Immature natural killer cell (primary cell): ENCODE results near the gene OSM. TPM values are rescaled to one million over a fixed set of nuclear protein-coding genes. Genes with fewer than 3 reads are reported as not detected.
"Not testable (repeated sequence)": the region's sequence is repeated elsewhere in the genome, so short reads cannot be mapped to it uniquely, and the experiment has no call there.

ENCODE experiments used
- DNase-seq, 3 donors: peaks; one replicate each; pipeline ENCODE4 v3.0.0; 2022; ENCODE audit warnings: mixed read lengths in 1 of 3
- H3K27ac Mint-ChIP-seq, 6 donors: one replicate each; pipeline ENCODE4 v1.8.0; 2020; ENCODE audit warnings: mixed read lengths in 6 of 6, mild to moderate bottlenecking in 5 of 6, inconsistent platforms in 4 of 6, moderate library complexity in 3 of 6
- H3K27me3 Mint-ChIP-seq, 3 donors: one replicate each; pipeline ENCODE4 v1.8.0; 2020 to 2021; ENCODE audit warnings: low read depth in 3 of 3, mild to moderate bottlenecking in 3 of 3, mixed read lengths in 3 of 3, moderate library complexity in 3 of 3, inconsistent platforms in 1 of 3
- H3K36me3 Mint-ChIP-seq, 3 donors: one replicate each; pipeline ENCODE4 v1.8.0; 2020; ENCODE audit warnings: mixed read lengths in 3 of 3, inconsistent platforms in 2 of 3, mild to moderate bottlenecking in 2 of 3
- H3K4me1 Mint-ChIP-seq, 2 donors: one replicate each; pipeline ENCODE4 v1.8.0; 2020; ENCODE audit warnings: inconsistent platforms in 2 of 2, mild to moderate bottlenecking in 2 of 2, mixed read lengths in 2 of 2, moderate library complexity in 1 of 2
- H3K4me3 Mint-ChIP-seq, 5 donors: one replicate each; pipeline ENCODE4 v1.8.0; 2020; ENCODE audit warnings: mild to moderate bottlenecking in 5 of 5, mixed read lengths in 5 of 5, inconsistent platforms in 3 of 5, moderate library complexity in 3 of 5
- H3K9me3 Mint-ChIP-seq, 6 donors: one replicate each; pipeline ENCODE4 v1.8.0; 2020; ENCODE audit warnings: mild to moderate bottlenecking in 6 of 6, mixed read lengths in 6 of 6, inconsistent platforms in 4 of 6, moderate library complexity in 3 of 6
- polyA plus RNA-seq, 3 donors: library from polyadenylated mRNA; unstranded; fragments of 300-500 nt; fragmentation: Illumina TruSeq; gene quantifications; one replicate each; pipeline ENCODE4 v1.2.3, GENCODE V29; 2021

OSM gene
- polyA plus RNA-seq, 3 donors from 2014 or later = 7.5 to 22.3 (median 16.6) TPM

- H3K27ac Mint-ChIP-seq = peak overlapping the region in 1 of 6 donors; percentile 31
These were observed 29.8 kb downstream of the OSM start for GRCh38 chr22:30236875-30237274.

DNA sequence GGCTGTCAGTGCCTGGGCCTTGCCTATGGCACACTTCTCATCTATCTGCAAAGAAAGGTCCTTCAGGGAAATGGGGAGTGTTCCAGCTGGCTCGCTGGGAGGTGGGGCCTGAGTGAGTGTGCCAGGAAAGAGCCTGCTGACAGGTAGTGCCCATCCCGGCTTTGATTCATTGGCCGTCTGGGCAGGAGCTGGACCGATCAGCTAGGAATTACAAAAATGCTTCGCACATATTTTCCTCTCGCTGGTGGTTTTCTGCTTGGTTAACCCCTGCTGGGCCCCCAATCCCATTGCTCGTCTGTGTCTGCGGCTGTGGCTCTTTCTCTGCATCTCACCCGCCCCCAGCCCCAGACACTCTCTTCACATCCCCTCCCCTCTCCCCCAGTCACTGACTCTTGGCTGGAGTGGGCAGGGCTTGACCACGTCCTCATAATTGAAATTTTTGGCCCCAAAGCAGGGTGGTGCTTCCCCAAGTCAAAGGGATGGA is 30.9 kb downstream of the OSM start:
- Mint-ChIP-seq H3K9me3 (no peaks in the 10 kb centered on the region), H3K27ac (no peak overlapping the region), H3K4me1 (no peaks in the 10 kb centered on the region), H3K27me3 (peaks cover 4 to 6% (median 5%) of the 10 kb centered on the region in 3 donors), H3K4me3 (no peak overlapping the region), H3K36me3 (no peaks in the 10 kb centered on the region)
- no peak for DNase-seq

More at GRCh38 chr22:30236875-30237274, 29.8 kb downstream of the OSM start:
- DNase-seq = no peak
- Mint-ChIP-seq H3K4me3 (no peak overlapping the region), H3K4me1 (no peaks in the 10 kb centered on the region), H3K36me3 (no peaks in the 10 kb centered on the region), H3K9me3 (no peaks in the 10 kb centered on the region), H3K27me3 (peaks cover 3 to 6% (median 4%) of the 10 kb centered on the region in 3 donors)

DNA sequence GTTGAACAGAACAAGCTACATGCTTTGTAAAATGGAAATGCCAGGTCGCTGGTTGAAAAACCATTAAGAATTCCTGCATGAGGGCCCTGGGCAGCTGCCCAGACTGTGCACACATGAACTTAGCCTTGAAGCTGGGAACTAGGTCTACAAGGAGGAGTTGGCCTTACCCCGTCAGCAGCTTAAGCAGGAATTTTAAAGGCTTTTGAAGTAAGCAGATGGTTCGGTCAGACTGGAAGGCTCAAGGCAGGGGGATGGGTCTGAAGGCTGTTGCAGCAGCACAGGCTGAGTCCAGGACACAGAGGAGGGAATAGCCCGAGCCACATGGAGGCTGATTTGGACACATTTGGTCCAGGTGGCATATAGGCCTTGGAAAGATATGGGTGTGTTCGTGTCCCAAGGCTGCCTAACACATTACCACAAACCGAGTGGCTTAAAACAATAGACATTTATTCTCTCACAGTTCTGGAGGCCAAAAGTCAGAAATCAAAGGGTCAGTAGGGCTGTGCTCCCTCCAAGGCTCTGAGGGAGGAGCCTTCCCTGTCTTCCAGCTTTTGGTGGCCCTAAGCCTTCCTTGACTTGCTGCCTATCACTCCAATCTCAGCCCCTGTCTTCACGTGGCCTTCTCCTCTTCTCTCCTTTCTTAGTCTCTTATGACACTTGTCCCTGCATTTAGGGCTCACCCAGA is 31.7 kb downstream of the OSM start:
- Mint-ChIP-seq H3K27me3 (peaks cover 3 to 6% (median 4%) of the 10 kb centered on the region in 3 donors), H3K4me1 (no peaks in the 10 kb centered on the region), H3K9me3 (no peaks in the 10 kb centered on the region), H3K27ac (peak overlapping the region in 1 of 6 donors; percentile 43), H3K36me3 (no peaks in the 10 kb centered on the region), H3K4me3 (no peak overlapping the region)
- DNase-seq = no peak

- H3K27ac Mint-ChIP-seq, DNase-seq, H3K27me3 Mint-ChIP-seq, H3K9me3 Mint-ChIP-seq, H3K36me3 Mint-ChIP-seq, H3K4me3 Mint-ChIP-seq, H3K4me1 Mint-ChIP-seq: not testable (repeated sequence)
These were observed 32.3 kb downstream of the OSM start for GRCh38 chr22:30234325-30234724.

DNA sequence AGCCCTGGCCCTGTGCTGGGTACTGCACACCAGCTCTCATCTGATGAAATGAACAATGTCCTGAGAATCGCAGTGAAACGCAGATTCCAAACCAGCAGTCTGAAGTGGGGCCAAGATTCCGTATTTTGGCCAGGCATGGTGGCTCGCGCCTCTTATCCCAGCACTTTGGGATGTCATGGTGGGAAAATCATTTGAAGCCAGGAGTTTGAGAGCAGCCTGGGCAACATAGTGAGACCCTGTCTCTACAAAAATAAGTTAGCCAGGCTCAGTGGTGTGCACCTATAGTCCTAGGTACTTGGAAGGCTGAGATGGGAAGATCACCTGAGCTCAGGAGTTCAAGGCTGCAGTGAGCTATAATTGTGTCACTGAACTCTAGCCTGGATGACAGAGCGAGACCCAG is 33.1 kb downstream of the OSM start:
- no peak overlapping the region for H3K27ac Mint-ChIP-seq
- no peaks in the 10 kb centered on the region for H3K9me3 Mint-ChIP-seq

DNA sequence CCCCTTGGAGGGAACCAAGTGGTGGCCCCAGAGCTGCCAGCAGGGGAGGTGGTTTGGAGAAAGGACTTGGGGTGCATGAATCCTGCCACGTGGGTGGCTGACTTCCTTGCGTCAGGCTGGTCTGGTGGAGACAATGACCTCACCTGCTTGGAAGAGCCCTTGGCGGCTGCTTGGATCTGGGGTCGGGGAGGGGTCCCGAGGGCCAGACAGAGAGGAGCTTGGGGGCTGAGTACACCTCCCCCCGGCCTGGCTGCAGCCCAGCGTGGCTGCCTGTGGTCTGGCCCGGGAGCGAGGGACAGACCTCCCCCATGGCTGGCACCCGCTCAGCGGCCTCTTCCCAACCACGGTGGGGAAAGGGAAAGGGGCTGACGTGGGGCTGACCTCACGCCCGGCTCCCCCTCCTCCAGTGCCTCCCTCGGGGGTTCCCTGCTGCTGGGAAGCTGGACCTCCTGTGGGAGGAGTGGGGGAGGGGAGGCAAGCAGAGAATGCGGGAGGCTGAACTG is 33.9 kb downstream of the OSM start:
- Mint-ChIP-seq H3K4me1 (peaks cover 11% of the 10 kb centered on the region in 2 donors), H3K9me3 (no peaks in the 10 kb centered on the region), H3K27ac (no peak overlapping the region), H3K27me3 (peaks cover 2 to 4% (median 3%) of the 10 kb centered on the region in 3 donors), H3K36me3 (no peaks in the 10 kb centered on the region), H3K4me3 (no peak overlapping the region)
- no peak for DNase-seq

More for the DNA sequence above, 33.1 kb downstream of the OSM start:
- no peaks in the 10 kb centered on the region for H3K36me3 Mint-ChIP-seq
- H3K4me1 Mint-ChIP-seq = peaks cover 3 to 4% of the 10 kb centered on the region in 2 donors
- peaks cover 3 to 4% (median 3%) of the 10 kb centered on the region in 3 donors for H3K27me3 Mint-ChIP-seq
- H3K4me3 Mint-ChIP-seq = no peak overlapping the region
- DNase-seq = no peak

DNA sequence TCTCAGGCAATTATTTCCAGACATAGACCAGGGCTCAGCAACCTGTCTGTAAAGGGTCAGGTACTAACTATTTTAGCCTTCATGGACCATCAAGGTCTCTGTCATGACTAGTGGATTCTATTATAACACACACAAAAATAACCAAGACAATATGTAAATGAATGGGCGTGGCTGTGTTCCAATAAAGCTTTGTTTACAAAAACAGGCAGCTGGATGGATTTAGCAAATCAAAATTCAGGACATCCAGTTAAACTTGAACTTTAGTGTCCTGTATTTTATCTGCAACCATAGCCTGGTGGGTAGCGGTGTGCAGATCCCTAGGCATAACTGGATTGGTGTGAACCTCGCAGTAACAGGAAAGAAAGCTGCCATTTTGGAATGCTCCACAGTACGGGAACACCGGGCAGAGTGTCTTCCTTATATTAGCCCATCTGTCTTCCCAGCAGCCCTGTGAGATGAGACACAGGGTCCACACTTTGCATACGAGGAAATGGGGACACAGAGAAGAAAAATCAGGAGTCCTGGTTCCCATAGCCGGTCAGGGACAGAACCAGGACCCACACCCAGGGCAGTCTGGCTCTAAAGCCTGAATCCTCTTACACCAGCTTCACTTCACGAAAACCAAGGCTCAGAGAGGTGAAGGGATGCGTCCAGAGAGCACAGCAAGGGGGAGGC is 35.7 kb downstream of the OSM start:
- no peaks in the 10 kb centered on the region for H3K9me3 Mint-ChIP-seq
- H3K4me3 Mint-ChIP-seq = no peak overlapping the region
- peak overlapping the region in 1 of 6 donors; percentile 83 for H3K27ac Mint-ChIP-seq
- no peak for DNase-seq
- peaks cover 3 to 4% (median 4%) of the 10 kb centered on the region in 3 donors for H3K27me3 Mint-ChIP-seq
- H3K36me3 Mint-ChIP-seq = no peaks in the 10 kb centered on the region
- peaks cover 20 to 24% of the 10 kb centered on the region in 2 donors for H3K4me1 Mint-ChIP-seq

- H3K36me3 Mint-ChIP-seq = no peaks in the 10 kb centered on the region
- no peak for DNase-seq
- H3K9me3 Mint-ChIP-seq = no peaks in the 10 kb centered on the region
- H3K4me1 Mint-ChIP-seq = peaks cover 26 to 30% of the 10 kb centered on the region in 2 donors
- peak overlapping the region in 1 of 6 donors; percentile 83 for H3K27ac Mint-ChIP-seq
- H3K27me3 Mint-ChIP-seq = peaks cover 3 to 4% (median 4%) of the 10 kb centered on the region in 3 donors
- no peak overlapping the region for H3K4me3 Mint-ChIP-seq
These were observed 36.3 kb downstream of the OSM start for GRCh38 chr22:30230330-30230729.

DNA sequence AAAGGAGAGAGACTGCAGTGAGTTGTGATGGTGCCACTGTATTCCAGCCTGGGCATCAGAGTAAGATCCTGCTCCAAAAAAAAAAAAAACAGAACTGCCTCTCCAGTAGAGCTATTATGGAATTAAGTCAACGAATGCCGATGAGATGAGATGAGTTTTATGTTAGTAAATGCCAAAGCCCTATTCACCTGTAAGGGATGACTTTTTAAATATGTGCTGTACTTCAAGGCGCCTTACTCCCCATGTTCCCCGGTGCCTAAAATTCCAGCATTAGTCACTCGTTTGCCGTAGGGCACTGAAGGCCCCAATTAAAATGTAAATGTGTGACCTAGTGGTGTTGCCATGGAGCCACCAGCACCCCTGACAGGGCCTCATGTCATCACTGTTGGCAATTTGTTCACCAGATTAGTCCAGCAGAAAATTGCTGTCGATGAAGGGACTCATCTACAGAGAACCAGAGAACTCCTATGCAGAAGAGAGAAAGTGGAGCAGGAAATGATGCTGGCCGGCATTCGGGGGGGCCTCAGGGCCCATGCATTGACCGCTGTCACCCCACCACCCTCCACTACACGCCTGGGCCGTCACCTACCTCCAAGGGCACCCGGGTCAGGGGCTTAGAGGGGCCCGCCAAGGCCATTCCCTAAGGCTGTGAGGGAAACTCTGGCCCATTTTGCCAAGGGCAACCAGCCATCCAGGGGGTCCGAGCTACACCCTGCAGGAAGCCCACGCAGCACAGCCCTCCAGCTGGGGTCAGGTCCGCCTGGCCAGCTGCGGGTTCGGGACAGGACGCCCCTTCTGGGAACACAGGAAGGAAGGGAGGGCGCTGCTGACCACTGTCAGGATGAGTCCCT is 37.9 kb downstream of the OSM start:
- Mint-ChIP-seq H3K27me3 (peaks cover 0 to 4% (median 2%) of the 10 kb centered on the region in 3 donors), H3K4me3 (peak overlapping the region in 2 of 5 donors; percentile 19 to 51), H3K4me1 (peaks cover 42 to 46% of the 10 kb centered on the region in 2 donors), H3K36me3 (no peaks in the 10 kb centered on the region), H3K9me3 (no peaks in the 10 kb centered on the region), H3K27ac (no peak overlapping the region)
- DNase-seq = no peak

DNA sequence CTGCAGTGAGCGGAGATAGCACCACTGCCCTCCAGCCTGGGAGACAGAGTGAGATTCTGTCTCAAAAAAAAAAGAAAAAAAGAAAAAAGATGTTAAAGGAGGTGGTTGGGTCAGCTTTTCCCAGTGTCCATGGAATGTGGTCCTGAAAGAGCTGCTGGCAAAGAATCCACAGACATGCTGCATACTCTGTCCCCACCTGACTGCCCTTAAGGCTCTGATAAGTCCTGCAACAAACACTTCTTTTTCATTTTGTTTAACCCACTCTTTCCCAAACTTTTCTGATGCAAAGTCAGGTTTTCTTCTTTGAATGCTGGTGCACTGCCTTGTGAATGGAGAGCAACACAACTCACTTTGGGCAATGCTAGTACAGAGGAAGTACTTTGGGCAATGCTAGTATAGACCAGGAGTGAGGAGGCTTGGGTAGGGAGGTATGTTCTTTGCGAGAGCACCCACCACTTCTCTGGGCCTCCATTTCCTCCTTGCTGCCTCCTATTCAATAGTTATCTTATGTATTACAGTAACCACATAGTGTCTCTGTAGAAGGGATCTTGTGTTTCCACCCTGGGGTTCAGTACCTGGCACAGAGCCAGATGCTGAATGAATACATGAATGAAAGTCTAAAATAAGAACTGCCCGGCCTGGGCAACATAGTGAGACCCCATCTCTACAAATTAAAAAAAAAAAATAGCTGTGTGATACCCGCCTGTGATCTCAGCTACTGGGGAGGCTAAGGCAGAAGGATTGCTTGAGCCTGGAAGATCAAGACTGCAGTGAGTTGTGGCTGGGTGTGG is 39.0 kb downstream of the OSM start:
- Mint-ChIP-seq H3K27ac (peak overlapping the region in 3 of 6 donors; percentile 53 to 73 (median 64)), H3K4me1 (peaks cover 53 to 57% of the 10 kb centered on the region in 2 donors), H3K4me3 (peak overlapping the region in 1 of 5 donors; percentile 14), H3K9me3 (no peaks in the 10 kb centered on the region), H3K36me3 (no peaks in the 10 kb centered on the region), H3K27me3 (peaks cover 0 to 8% (median 4%) of the 10 kb centered on the region in 3 donors)
- DNase-seq = no peak

DNA sequence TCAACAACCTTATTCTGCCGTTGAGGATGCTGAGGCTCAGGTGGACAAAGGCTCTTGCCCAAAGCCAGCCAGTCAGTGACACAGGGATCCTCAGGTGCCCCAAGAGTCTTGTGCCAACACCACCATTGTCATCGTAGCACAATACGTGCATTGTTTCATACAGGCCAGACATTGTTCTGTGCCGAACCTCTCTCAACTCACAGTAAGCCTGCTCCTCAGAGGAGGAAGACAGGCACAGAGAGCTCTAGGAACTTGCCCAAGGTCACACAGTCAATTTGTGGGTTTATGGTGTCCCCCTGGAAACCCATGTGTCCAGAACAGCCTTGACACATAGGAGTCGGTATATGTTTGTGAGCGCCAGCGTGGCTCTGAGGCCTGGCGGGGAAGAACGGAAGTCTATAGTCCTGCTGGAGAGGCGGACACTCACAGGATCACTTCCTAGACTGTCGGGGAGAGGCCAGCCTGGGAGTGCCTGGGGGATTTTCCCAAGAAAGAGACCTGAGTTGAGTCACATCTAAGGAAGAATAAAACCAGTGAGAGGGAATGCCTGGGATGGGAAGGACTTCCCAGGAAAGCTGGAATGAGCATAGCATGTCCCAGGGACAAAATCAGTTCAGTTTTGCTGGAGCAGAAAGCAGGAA is 40.3 kb downstream of the OSM start:
- DNase-seq = no peak
- Mint-ChIP-seq H3K27me3 (peaks cover 0 to 6% (median 5%) of the 10 kb centered on the region in 3 donors), H3K27ac (peak overlapping the region in 3 of 6 donors; percentile 1 to 52 (median 42)), H3K4me3 (peak overlapping the region in 1 of 5 donors; percentile 11), H3K4me1 (peaks cover 66 to 70% of the 10 kb centered on the region in 2 donors), H3K9me3 (no peaks in the 10 kb centered on the region), H3K36me3 (no peaks in the 10 kb centered on the region)

DNA sequence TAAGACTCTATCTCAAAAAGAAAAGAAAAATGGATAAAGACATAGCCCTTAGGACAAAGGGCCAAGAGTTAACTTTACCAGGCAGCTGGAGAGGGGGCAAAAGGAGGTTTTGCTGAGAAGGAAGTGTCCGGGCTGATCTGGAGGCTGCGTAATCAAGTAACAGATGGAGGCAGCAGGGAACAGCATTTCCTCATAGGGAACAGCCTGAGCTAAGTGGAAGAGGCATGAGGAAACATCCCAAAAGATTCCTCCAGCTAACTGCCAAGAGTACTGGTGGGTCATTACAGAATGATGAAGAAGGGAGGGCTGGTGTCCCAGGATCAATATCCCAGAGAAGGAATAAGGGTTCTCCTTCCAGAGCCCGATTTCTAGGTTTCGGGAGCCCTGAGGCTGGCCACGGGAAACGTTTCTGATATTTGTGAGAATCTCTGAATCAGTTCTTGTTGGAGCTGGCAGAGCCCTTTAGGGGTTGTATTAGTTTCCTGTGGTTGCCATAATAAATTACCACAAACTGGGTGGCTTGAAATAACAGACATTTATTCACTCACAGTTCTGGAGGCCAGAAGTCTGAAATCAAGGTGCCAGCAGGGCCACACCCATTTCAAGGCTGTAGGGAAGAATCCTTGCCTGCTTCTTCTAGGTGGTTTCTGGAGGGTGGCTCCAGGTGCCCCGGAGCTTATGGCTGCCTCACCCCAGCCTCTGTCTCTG is 41.3 kb downstream of the OSM start:
- Mint-ChIP-seq H3K4me1 (peaks cover 76 to 80% of the 10 kb centered on the region in 2 donors), H3K27ac (peak overlapping the region in 3 of 6 donors; percentile 6 to 58 (median 42)), H3K36me3 (no peaks in the 10 kb centered on the region), H3K9me3 (no peaks in the 10 kb centered on the region), H3K4me3 (peak overlapping the region in 3 of 5 donors; percentile 31 to 52 (median 38)), H3K27me3 (peaks cover 0 to 10% (median 5%) of the 10 kb centered on the region in 3 donors)
- DNase-seq = no peak
